ENCODE measurements around the gene ARHGEF5. TPM values are rescaled to one million over a fixed set of nuclear protein-coding genes. Genes with fewer than 3 reads are reported as not detected.

The ARHGEF5 gene
- total and polyA plus RNA-seq, 7 experiments from 2014 or later, result 2.0 to 11.4 (median 7.3) TPM

DNA sequence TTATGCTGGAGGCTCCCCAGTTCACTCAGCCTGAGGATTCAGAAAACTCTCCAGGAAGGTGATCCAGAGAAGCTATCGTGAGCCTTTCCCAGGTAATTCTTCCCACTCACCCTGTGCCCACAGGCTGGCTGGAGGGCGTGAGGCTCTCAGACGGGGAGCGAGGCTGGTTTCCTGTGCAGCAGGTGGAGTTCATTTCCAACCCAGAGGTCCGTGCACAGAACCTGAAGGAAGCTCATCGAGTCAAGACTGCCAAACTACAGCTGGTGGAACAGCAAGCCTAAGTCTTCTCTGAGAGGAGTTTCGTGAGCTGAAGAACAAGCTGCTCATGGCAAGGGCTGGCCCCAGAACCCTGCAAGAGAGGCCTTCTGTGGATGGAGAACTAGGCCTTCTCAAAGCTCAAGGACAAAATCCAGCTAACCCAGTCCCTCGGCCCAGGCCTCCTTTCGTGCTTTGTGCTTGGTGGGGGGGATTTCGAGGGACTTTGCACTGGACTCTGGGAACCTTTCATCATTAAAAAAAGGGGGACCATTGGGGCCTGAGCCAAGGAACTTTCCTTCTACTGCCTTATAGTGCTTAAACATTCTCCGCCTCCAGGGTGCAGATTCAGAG is 24.7 kb downstream of the ARHGEF5 start:
- H3K4me3 ChIP-seq (ENCODE audit: low read length), result no peak overlapping the region
- no peak for ATAC-seq
- no peaks in the 10 kb centered on the region for H3K27me3 ChIP-seq (ENCODE audit: control insufficient read depth in 2 of 2, insufficient read depth in 2 of 2, low read length in 2 of 2)
- intact Hi-C loops (cut with micrococcal nuclease), result no loop called here
- Mint-ChIP-seq H3K4me3 (no peak overlapping the region), H3K36me3 (peaks cover 9 to 28% (median 20%) of the 10 kb centered on the region in 5 donors), H3K27ac (peak overlapping the region in 1 of 9 donors; percentile 31), H3K9me3 (peaks cover 0 to 2% (median 0%) of the 10 kb centered on the region in 11 donors), H3K4me1 (peaks cover 0 to 3% (median 0%) of the 10 kb centered on the region in 7 donors), H3K27me3 (no peaks in the 10 kb centered on the region)
- CTCF ChIA-PET, result no interaction called here
- no peak overlapping the region for H3K27ac ChIP-seq (ENCODE audit: low read depth, low read length)
- H3K4me1 ChIP-seq (ENCODE audit: control insufficient read depth in 2 of 2, insufficient read depth in 2 of 2, low read length in 2 of 2), result no peaks in the 10 kb centered on the region
- POLR2A ChIA-PET, result no interaction called here
- H3K9me3 ChIP-seq (ENCODE audit: control insufficient read depth in 2 of 3, low read length in 3 of 3), result no peaks in the 10 kb centered on the region
- peaks cover 0 to 13% (median 0%) of the 10 kb centered on the region in 3 experiments for H3K36me3 ChIP-seq (ENCODE audit: control insufficient read depth in 2 of 3, insufficient read depth in 3 of 3, low read length in 3 of 3)
- no peak for DNase-seq

DNA sequence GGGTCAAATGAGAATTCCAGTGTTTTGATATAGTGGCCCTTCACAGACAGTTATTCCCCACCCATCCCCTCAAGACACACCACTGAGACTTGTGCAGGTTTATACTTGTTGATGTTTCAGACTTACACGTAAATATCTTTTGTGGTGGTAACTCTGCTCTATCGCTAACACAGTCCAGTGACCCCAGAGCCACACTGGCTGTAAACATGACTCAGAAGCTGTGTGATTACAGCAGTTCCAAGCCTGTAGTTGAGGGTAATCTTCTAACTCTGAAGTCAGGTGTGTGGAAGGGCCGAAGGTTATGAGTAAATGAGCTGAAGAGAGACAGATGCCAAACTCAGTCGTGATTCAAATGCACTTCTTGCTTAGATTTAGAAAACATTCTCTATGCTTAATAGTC is 28.9 kb downstream of the ARHGEF5 start:
- POLR2A ChIA-PET, result interaction anchor here (1.2 kb wide), 1 partner anchor 9 kb away, joined by 3 read pairs; no protein-coding TSS in a partner anchor
- Mint-ChIP-seq H3K4me1 (peaks cover 0 to 3% (median 0%) of the 10 kb centered on the region in 7 donors), H3K9me3 (no peaks in the 10 kb centered on the region), H3K4me3 (no peak overlapping the region), H3K27me3 (no peaks in the 10 kb centered on the region), H3K36me3 (peaks cover 0 to 14% (median 5%) of the 10 kb centered on the region in 5 donors), H3K27ac (peak overlapping the region in 1 of 9 donors; percentile 34)
- ATAC-seq (no peak), DNase-seq (no peak)
- Histone ChIP-seq H3K4me1 (ENCODE audit: control insufficient read depth in 2 of 2, insufficient read depth in 2 of 2, low read length in 2 of 2) (no peaks in the 10 kb centered on the region), H3K4me3 (ENCODE audit: low read length) (no peak overlapping the region), H3K36me3 (ENCODE audit: control insufficient read depth in 2 of 3, insufficient read depth in 3 of 3, low read length in 3 of 3) (peaks cover 0 to 6% (median 0%) of the 10 kb centered on the region in 3 experiments), H3K27me3 (ENCODE audit: control insufficient read depth in 2 of 2, insufficient read depth in 2 of 2, low read length in 2 of 2) (no peaks in the 10 kb centered on the region), H3K27ac (ENCODE audit: low read depth, low read length) (no peak overlapping the region), H3K9me3 (ENCODE audit: control insufficient read depth in 2 of 3, low read length in 3 of 3) (no peaks in the 10 kb centered on the region)
- CTCF ChIA-PET, result no interaction called here
- intact Hi-C loops (cut with micrococcal nuclease), result no loop called here

DNA sequence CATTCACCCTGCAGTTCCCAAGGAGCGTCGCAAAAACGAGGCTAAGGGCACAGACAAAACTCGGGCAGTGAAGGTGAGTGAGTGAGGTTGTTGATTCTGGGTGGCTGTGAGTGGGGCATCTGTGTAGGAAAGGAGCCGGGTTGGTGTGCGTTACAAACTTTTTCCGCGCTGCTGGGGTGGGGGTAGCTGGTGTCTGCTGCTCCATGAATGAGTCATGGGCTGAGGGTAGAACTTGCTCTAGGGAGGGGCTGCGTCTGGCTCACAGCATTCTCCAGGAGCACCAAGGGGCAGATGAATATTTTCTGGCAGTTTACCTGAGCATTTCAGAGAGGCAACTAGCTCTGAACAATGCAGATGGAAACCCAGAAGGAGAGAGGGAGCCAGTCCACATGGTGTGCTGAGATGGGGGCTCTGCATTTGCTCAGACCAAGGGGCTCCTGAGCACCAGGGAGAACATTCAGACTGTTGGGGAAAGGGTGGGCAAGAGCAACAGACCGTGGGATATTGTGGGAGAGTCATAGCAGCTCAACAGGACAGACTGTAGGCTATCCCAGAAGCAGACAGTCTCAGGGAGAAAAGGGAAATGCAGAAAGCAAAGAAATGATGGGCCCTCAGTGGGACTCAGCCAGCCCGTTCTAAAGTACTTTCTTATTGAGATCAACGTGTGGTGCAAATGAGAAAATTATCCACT is 29.5 kb downstream of the ARHGEF5 start:
- intact Hi-C loops (cut with micrococcal nuclease), result no loop called here
- Mint-ChIP-seq H3K27ac (peak overlapping the region in 3 of 9 donors; percentile 5 to 78 (median 21)), H3K36me3 (peaks cover 0 to 14% (median 5%) of the 10 kb centered on the region in 5 donors), H3K4me1 (peaks cover 0 to 4% (median 0%) of the 10 kb centered on the region in 7 donors), H3K9me3 (no peaks in the 10 kb centered on the region), H3K4me3 (no peak overlapping the region), H3K27me3 (no peaks in the 10 kb centered on the region)
- H3K27me3 ChIP-seq (ENCODE audit: control insufficient read depth in 2 of 2, insufficient read depth in 2 of 2, low read length in 2 of 2), result no peaks in the 10 kb centered on the region
- H3K4me1 ChIP-seq (ENCODE audit: control insufficient read depth in 2 of 2, insufficient read depth in 2 of 2, low read length in 2 of 2), result no peaks in the 10 kb centered on the region
- ChIA-PET POLR2A (interaction anchor here (1.2 kb wide), 1 partner anchor 8 kb away, joined by 3 read pairs; no protein-coding TSS in a partner anchor), CTCF (no interaction called here)
- ATAC-seq (no peak), DNase-seq (peak in 1 of 9 donors; percentile 31)
- no peak overlapping the region for H3K4me3 ChIP-seq (ENCODE audit: low read length)
- peaks cover 0 to 6% (median 0%) of the 10 kb centered on the region in 3 experiments for H3K36me3 ChIP-seq (ENCODE audit: control insufficient read depth in 2 of 3, insufficient read depth in 3 of 3, low read length in 3 of 3)
- H3K9me3 ChIP-seq (ENCODE audit: control insufficient read depth in 2 of 3, low read length in 3 of 3), result no peaks in the 10 kb centered on the region
- H3K27ac ChIP-seq (ENCODE audit: low read depth, low read length), result no peak overlapping the region

DNA sequence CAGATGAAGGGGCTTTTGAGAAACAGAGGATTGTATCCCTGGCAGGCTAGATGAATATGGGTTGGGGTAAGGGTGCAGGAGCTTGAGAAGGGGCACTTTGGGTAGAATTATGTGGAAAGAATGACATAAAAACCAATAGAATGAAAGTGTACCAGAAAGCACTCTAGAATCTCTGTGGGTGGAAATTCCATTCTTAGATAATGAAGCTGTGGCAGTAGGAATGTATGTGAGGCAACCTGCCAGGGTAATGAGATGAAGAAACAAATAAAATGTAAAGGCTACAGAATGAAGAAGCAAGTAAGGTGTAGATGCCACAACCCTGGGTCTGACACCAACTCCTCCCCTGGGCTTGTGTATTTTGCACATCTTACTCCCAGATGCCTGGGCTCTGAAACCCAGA is 31.5 kb downstream of the ARHGEF5 start:
- H3K36me3 Mint-ChIP-seq, result peaks cover 0 to 4% (median 0%) of the 10 kb centered on the region in 5 donors
- intact Hi-C loops (cut with micrococcal nuclease), result no loop called here
- H3K9me3 Mint-ChIP-seq, result no peaks in the 10 kb centered on the region
- ATAC-seq (no peak), DNase-seq (no peak)
- no peak overlapping the region for H3K4me3 ChIP-seq (ENCODE audit: low read length)
- no peak overlapping the region for H3K4me3 Mint-ChIP-seq
- peaks cover 0 to 7% (median 2%) of the 10 kb centered on the region in 7 donors for H3K4me1 Mint-ChIP-seq
- H3K27ac ChIP-seq (ENCODE audit: low read depth, low read length), result no peak overlapping the region
- H3K27ac Mint-ChIP-seq, result no peak overlapping the region
- no peaks in the 10 kb centered on the region for H3K27me3 Mint-ChIP-seq
- no peaks in the 10 kb centered on the region for H3K36me3 ChIP-seq (ENCODE audit: control insufficient read depth in 2 of 3, insufficient read depth in 3 of 3, low read length in 3 of 3)
- ChIA-PET CTCF (no interaction called here), POLR2A (no interaction called here)
- H3K9me3 ChIP-seq (ENCODE audit: control insufficient read depth in 2 of 3, low read length in 3 of 3), result no peaks in the 10 kb centered on the region
- no peaks in the 10 kb centered on the region for H3K4me1 ChIP-seq (ENCODE audit: control insufficient read depth in 2 of 2, insufficient read depth in 2 of 2, low read length in 2 of 2)
- H3K27me3 ChIP-seq (ENCODE audit: control insufficient read depth in 2 of 2, insufficient read depth in 2 of 2, low read length in 2 of 2), result no peaks in the 10 kb centered on the region

DNA sequence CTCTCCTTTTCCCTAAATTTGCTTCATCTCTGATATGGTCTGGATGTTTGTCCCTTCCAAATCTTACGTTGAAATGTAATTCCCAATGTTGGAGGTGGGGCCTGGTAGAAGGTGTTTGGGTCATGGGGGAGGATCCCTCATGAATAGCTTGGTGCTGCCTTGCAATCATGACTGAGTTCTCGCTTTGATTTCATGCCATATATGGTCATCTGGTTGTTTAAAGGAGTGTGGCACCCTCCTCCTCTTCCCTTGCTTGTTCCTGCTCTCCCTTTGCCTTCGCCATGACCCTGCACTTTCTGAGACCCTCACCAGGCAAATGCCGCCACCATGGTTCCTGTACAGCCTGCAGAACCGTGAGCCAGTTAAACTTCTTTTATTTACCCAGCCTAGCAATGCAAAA is 33.7 kb downstream of the ARHGEF5 start:
- ATAC-seq (no peak), DNase-seq (no peak)
- Mint-ChIP-seq H3K4me3 (no peak overlapping the region), H3K9me3 (no peaks in the 10 kb centered on the region), H3K36me3 (peaks cover 0 to 4% (median 0%) of the 10 kb centered on the region in 5 donors), H3K4me1 (peaks cover 0 to 11% (median 5%) of the 10 kb centered on the region in 7 donors), H3K27ac (peak overlapping the region in 1 of 9 donors; percentile 63), H3K27me3 (peaks cover 0 to 2% (median 0%) of the 10 kb centered on the region in 5 donors)
- ChIA-PET POLR2A (no interaction called here), CTCF (no interaction called here)
- Histone ChIP-seq H3K36me3 (ENCODE audit: control insufficient read depth in 2 of 3, insufficient read depth in 3 of 3, low read length in 3 of 3) (no peaks in the 10 kb centered on the region), H3K9me3 (ENCODE audit: control insufficient read depth in 2 of 3, low read length in 3 of 3) (no peaks in the 10 kb centered on the region), H3K4me3 (ENCODE audit: low read length) (no peak overlapping the region), H3K27me3 (ENCODE audit: control insufficient read depth in 2 of 2, insufficient read depth in 2 of 2, low read length in 2 of 2) (no peaks in the 10 kb centered on the region), H3K4me1 (ENCODE audit: control insufficient read depth in 2 of 2, insufficient read depth in 2 of 2, low read length in 2 of 2) (no peaks in the 10 kb centered on the region), H3K27ac (ENCODE audit: low read depth, low read length) (no peak overlapping the region)
- intact Hi-C loops (cut with micrococcal nuclease), result no loop called here

DNA sequence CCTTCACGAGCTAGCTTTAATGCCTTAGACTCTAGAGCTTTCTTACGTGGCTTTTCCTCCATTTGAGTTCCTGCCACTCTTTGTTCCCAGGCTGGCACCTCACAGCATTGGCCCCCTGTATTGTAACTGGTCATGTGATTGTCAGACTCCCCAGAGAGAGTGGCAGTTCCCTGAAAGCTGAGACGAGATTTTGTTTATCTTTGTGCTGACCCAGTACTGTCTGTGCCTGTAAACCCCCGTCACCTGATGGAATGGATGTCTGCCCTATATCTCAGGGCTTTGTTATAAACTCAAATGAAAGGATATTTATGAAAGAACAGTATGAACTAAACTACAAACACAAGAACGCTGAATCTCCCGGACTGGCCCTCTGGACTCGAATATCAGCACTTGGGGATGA is 35.3 kb downstream of the ARHGEF5 start:
- POLR2A ChIA-PET, result no interaction called here
- Mint-ChIP-seq H3K9me3 (no peaks in the 10 kb centered on the region), H3K27me3 (peaks cover 0 to 3% (median 0%) of the 10 kb centered on the region in 5 donors), H3K4me3 (no peak overlapping the region), H3K4me1 (peaks cover 0 to 11% (median 5%) of the 10 kb centered on the region in 7 donors), H3K36me3 (peaks cover 0 to 4% (median 0%) of the 10 kb centered on the region in 5 donors), H3K27ac (peak overlapping the region in 6 of 9 donors; percentile 7 to 64 (median 38))
- H3K27me3 ChIP-seq (ENCODE audit: control insufficient read depth in 2 of 2, insufficient read depth in 2 of 2, low read length in 2 of 2), result no peaks in the 10 kb centered on the region
- no peak for ATAC-seq
- H3K4me1 ChIP-seq (ENCODE audit: control insufficient read depth in 2 of 2, insufficient read depth in 2 of 2, low read length in 2 of 2), result no peaks in the 10 kb centered on the region
- CTCF ChIA-PET, result no interaction called here
- no peak for DNase-seq
- H3K27ac ChIP-seq (ENCODE audit: low read depth, low read length), result no peak overlapping the region
- H3K4me3 ChIP-seq (ENCODE audit: low read length), result no peak overlapping the region
- H3K36me3 ChIP-seq (ENCODE audit: control insufficient read depth in 2 of 3, insufficient read depth in 3 of 3, low read length in 3 of 3), result no peaks in the 10 kb centered on the region
- H3K9me3 ChIP-seq (ENCODE audit: control insufficient read depth in 2 of 3, low read length in 3 of 3), result no peaks in the 10 kb centered on the region
- intact Hi-C loops (cut with micrococcal nuclease), result loop anchor here (5.0 to 10.0 kb wide), 3 partner anchors 58 to 216 kb away; no protein-coding TSS in a partner anchor
